Activated T-cell treated with anti-CD3 and anti-CD28 coated beads for 48 hours (primary cell): ENCODE measurements around the gene PLCG2.
"Not testable (repeated sequence)": the region's sequence is repeated elsewhere in the genome, so short reads cannot be mapped to it uniquely, and the experiment has no call there.

Source experiments
- DNase-seq: peaks from one replicate; pipeline ENCODE4 v3.0.0-alpha.2; 2020; ENCODE audit warnings: low read depth

The PLCG2 gene

DNA sequence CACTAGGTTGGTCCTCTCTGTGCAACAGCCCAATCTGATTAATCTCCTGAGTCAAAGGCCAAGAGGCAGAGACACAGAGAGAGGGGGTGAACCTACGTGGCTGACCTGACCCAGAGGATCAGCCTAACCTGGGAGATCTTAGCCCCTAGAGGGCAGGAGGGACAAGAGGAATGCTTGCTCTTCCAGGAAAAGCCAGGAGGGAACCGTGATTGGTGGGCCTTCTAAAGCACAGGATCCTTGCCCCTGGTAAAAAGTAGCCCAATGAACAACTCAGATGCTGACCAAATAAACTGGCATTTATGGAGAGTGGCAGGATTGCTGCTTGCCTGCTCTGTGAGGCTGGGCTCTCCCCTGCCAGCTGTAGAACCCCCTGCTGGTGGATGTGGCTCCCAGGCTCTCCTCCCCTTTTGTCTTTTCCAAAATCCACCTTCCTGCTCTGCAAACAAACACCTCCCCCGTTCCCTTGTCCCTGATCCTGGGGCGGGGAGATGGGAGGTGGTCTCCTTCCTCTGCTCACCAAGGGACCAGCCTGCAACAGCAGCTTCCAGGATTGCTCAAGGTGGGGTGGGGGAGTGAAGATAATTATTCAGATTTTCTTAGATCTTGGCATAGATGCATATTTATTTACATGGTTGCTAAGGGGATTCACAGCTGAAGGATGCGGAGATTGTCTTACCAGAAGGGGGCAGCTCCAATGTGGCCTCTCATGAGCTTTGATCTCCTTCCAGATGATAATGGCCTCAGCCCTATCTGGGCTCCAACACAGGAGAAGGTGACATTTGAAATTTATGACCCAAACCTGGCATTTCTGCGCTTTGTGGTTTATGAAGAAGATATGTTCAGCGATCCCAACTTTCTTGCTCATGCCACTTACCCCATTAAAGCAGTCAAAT is 160.3 kb downstream of the PLCG2 start:
- DNase-seq, result no peak

DNA sequence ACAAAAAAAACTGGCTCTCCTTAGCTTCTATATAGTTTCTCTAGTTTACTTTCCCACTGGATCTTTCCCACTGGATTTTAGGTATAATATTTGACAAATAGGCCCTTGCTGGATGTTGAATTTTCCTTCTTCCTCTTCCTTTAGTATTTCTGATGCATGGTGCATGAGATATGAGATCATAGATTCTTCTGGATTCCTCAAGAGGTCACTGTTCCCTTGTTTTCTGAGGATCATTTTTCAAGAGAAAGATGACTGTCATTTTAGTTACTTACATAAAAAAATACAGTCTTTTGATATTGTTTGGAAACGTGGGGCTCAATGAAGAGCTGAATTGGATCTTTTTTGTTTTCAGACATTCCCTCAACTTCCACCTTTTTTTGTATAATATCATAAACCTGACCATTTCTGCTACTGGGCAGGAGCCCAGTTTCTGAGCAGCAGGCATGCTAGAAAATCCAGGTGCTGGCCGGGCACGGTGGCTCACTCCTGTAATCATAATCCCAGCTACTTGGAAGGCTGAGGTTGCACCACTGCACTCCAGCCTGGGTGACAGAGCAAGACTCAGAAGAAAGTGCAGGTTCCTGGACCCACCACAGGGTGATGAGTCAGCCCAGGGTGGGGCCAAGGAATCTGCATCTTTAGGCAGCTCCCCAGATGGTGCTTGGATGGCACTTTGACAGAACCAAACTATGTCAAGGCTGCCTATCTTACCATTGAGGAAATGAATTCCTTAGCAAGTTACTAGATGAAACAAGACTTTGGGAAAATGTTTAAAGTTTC is 161.9 kb downstream of the PLCG2 start:
- DNase-seq, result no peak

DNA sequence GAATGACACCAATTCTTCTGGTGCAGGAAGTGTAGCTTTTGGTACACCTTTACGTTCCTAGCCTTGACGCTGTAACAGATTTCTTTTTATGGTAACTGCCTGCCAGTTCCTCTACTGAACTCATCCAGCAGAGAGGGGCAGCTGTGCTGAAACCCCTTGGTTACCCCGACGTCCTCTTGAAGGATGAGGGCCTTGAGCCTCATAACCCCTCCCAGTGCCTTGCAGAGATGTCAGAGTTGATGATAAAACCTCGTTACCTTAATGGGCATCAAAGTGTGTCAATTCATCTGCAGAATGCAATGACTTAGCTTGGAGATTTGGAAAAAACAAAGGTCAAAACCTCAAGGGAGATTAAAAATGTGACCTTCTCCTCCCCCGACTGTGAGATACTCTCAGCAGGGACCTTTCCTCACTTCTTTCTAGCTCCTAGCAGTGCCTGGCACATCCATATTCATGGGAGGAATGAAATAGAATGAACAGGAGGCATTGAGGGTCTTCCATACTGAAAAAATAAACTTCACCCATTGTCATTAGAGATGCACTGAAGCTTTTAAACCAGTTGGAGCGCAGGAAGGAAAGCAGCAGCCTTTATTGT is 163.0 kb downstream of the PLCG2 start:
- DNase-seq, result no peak

DNA sequence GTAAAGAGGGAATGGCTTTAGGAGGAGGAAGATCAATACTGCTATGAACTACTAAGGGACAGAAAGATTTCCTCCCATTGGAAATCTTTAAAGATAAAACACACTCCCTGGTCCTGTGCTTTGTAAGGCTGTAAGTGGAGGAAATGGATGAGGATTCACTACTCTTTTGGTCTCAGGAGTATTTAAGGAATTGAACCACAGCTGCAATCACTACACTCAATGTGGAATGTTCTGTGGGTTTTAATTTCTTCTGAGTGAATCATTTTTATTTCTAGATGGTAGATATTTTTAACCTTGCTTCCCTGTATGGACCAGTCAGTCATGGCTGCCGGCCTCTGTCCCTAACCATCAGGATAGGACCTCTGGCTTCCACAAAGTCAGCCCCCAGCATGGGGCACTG is 166.6 kb downstream of the PLCG2 start:
- DNase-seq, result no peak

DNA sequence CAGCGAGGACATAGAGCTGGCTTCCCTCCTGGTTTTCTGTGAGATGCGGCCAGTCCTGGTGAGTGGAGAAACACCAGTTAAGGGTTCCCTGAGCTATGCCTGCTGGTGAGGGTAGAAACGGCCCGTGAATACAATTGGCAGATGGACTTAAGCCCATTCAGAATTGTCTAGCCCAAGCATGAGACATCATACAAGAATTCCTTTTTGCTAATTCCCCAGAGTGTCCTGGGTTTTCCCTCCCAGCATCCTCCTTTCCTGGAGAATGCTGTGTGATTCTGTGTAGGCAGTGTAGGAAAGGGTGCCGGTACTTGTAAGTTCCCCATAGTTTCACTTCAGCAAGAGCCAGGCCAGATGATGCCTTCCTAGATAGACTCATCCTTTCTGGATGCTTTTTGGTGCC is 167.1 kb downstream of the PLCG2 start:
- no peak for DNase-seq

DNA sequence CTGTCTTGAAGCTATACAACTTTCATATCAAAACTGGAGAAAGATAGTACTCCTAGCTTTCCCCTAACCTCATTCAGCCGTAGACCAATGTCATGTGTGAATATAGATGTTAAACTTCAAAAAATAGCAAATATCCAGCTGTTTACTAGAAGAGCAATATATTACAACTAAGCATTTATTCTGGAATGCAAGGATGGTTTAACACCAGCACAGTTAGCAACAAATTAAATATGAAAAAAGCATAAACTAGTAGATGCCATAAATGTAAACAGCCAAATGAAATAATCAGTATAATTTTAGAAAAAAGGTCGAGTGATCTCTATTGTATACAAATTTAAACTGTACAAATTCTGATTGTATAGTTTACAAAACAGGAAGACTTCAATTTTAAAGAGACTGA is 172.5 kb downstream of the PLCG2 start:
- DNase-seq, result no peak

DNA sequence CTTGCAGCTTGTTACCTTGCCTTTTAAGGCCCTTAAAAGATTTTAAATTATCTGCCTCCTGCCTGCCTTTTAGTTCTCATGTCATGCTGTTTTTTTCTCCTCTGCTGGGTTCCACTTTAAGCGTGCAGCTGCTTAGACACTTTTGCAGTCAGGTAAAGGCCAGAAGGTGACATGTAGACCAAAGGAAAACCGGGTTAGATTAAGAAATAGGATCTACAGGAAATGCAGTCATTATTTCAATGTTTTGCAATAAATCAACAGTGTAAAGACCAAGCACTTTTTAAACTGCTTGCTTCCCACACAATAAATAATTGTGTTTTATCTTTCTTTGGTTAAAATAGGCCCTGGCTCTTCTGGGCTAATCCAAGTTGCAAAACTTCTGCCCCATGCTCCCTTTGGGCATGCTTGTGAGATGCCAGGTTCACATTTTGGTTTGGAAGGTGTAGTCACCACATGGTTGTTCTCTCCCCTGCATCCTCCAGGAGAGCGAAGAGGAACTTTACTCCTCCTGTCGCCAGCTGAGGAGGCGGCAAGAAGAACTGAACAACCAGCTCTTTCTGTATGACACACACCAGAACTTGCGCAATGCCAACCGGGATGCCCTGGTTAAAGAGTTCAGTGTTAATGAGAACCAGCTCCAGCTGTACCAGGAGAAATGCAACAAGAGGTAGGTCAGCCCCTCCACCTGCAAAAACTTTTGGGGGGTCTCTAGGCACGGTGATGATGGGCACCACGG is 177.3 kb downstream of the PLCG2 start:
- no peak for DNase-seq

DNA sequence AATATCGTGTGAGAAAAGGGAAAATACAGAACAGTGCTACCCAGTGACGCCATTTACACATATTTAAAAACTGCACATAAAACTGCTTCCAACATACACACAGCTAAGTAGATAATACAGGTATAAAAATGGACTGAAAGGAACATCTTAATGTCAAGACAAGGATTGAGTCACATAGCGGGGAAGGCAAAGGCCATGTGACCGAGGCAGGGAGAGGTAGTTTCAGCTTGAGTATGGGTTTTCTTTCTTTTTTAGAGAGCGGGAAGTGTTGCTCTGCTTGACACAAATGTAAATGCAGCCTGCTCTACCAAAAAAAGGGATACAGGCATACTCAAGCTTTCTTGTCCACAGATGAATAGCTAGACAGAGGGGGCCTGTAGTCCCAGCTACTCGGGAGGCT is 185.7 kb downstream of the PLCG2 start:
- DNase-seq, result no peak

DNA sequence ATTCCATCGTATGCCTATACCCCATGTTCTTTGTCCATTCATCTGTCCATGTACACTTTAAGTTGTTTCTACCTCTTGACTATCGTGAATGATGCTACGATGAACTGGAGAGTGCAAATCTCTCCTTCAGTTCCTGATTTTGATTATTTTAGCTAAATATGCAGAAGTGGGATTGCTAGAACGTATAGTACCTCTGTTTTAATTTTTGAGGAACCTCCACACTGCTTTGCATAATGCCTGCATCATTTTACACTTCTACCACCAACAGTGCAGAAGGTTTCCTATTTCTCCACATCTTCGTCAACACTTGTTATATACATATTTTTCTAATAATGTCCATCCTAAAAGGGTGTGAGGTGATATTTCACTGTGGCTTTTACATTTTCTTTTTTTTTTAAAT is 188.3 kb downstream of the PLCG2 start:
- no peak for DNase-seq

DNA sequence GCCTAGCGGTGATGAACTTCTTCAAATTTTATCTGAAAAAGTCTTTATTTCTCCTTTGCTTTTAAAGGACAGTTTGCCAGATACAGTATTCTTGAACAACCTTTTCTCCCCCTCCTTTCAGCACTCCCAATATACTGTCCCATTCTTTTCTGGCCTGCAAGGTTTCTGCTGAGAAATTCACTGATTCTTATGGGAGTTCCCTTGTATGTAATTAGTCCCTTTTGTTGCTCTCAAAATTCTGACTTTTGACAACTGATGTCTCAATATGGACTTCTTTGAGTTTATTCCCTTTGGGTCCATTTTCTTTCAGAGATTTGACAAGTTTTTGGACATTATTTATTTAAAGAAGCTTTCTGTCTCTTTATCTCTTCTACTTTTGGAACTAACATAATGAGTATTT is 192.8 kb downstream of the PLCG2 start:
- DNase-seq, result no peak

DNA sequence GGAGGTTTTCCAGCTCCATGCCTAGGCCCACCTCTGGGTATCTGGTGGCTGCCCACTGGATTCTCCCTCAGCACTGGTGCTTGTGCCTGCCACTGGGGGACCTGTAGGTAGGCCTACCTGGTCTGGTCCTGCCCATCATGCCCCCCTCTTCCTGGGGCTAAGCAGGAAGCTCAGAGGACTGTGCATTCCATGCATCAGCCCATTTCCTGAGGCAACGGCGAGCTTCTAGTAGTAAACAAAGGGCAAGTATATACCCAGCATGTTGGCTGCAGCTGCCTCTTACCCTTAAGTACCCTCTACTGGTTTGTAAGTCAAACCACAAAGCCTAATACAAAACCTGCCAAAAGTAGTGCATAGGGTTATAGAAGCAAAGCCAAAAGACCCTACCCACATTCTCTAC is 194.6 kb downstream of the PLCG2 start:
- no peak for DNase-seq

DNA sequence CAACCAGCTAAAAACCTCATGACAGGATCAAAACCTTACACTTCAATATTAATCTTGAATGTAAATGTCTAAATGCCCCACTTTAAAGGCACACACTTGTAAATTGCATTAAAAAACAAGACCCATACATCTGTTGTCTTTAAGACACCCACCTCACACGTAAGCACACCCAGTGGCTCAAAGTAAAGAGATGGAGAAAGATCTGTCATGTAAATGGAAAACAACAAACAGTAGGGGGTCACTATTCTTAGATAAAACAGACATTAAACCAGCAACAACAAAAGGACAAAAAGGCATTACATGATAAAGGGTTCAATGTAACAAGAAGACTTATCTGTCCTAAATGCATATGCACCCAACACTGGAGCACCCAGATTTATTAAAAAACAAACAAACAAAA is 196.5 kb downstream of the PLCG2 start:
- DNase-seq, result no peak

DNA sequence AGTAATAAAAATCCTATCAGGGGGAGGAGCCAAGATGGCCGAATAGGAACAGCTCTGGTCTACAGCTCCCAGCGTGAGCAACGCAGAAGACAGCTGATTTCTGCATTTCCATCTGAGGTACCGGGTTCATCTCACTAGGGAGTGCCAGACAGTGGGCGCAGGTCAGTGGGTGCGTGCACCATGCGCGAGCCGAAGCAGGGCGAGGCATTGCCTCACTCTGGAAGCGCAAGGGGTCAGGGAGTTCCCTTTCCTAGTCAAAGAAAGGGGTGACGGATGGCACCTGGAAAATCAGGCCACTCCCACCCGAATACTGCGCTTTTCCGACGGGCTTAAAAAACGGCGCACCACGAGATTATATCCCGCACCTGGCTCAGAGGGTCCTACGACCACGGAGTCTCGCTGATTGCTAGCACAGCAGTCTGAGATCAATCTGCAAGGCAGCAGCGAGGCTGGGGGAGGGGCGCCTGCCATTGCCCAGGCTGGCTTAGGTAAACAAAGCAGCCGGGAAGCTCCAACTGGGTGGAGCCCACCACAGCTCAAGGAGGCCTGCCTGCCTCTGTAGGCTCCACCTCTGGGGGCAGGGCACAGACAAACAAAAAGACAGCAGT is 198.3 kb downstream of the PLCG2 start:
- DNase-seq, result not testable (repeated sequence)

DNA sequence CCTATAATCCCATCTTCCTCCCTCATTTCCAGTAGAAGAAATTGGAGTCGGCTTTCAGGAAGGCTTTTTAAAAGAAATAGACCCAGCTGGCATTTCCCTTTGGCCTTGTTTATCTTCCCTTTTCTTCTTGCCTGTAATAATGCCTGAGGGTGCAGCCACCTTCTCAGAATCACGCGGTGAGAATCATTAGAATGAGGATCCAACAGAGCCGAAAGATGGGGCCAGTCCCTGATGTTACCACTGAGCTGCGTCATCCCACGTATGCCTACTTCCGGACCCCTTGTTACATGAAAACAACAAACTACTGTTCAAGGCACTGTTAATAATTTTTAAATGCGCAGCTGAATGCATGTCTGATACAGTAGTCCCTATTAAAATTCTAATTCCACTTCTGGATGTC is 208.0 kb downstream of the PLCG2 start:
- DNase-seq, result no peak

DNA sequence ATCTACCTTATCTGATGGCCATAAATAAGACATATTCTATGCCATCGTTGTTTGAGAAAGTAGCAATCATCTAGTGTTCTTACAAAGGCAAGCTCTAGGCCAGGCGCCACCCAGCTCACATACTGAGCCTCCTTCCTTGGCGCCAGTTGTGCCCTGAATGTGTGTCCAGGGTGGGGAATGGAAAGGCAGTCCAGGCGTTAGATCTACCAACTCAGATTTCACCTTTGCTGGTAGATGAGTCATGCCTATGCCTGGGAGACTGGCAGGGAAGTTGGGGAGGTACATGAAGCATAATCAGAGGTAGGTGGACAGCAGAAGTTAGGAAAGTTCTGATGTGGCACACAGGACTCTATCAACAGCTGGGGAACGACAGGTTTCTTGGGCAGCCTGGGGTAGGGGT is 208.6 kb downstream of the PLCG2 start:
- no peak for DNase-seq

DNA sequence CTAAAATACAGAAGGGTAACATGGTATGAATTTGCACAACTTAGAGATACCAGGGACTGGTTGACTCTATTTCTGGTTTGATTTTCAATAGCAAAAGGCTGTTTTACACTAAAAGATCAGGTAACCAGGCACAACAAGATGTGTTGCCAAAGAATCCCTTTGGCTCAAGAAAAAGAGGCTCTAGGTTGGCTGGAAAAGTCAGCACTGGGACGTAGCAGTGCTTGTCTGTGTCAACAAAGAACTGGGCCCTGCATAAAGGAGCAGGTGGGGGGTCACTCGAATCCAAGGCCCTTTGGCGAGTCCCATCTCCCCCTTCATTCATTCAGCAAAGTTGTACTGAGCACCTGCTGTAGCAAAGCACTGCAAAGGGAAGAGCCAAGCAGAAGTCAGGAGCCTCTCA is 213.8 kb downstream of the PLCG2 start:
- no peak for DNase-seq

DNA sequence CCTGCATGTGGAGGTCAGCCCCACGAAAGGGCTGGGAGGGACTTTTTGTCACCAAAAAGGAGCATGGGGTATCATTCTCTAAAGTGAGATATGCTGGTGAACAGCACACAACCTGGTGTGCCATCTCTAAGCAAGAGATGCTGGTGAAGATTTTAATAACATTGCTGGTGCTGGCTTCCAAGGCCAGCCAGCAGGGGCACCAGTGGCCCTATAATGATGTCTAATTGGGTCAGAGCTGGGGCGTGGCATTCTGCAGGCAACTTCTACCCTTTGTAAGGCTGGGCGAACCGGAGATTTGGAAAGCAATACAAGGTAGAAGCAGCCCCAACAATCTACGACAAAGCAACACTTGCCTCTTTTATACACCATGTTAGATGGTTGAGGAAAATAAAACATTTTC is 215.4 kb downstream of the PLCG2 start:
- no peak for DNase-seq

DNA sequence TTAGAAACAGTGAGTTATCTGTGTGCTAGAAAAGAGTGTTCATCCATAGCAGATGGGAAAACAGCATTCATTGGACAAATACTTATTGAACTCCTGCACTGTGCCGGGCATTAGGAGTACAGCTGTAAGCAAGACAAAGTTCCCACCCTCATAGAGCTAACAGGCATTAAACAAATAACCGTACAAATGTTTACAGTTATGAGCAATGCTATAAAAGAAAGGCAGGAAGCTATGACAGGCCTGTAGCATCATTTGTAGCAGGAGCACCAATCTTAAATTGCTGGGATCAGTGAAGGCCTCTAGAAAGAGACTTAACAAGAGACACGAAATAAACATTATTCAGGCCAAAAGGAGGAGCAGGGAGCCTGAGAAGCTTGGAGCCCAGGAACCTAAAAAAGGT is 216.6 kb downstream of the PLCG2 start:
- DNase-seq, result no peak

DNA sequence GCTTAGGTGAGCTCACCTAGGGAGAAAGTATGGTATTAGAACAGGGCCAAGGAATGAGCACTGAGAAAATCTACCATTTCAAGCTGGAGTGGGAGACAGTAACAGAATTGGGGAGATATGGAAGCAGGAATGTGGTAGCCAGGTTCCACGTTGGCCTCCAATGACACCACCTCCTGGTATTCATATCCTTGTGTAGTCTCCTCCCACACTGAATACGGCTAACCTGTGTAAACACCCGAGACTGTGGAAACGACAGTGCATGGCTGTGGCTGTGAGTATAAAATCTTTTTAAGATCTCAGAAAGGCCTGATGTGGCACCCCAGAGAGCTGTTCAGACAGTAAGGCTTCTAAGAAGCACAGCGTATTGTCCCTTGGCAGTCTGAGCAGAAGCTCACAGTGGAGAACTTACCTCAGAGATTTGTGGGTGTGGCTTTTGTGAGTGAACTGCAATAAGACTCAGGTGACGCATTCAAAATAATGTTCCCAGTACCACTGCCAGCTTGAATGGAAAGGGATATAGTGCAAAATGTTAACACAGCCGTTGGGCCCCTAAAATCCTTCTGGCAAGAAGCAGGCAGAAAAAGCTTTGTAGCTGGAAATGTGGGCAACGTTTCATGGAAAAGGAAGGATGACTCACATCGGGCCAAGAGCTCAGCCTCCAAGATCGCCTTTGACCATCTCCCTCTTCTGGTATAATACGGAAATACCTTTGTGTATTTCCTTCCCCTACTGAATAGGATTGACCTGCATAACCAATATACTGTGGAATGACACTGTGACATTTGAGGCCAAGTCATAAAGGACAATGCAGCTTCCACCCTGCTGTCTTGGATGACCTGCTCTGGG is 217.8 kb downstream of the PLCG2 start:
- DNase-seq, result no peak

DNA sequence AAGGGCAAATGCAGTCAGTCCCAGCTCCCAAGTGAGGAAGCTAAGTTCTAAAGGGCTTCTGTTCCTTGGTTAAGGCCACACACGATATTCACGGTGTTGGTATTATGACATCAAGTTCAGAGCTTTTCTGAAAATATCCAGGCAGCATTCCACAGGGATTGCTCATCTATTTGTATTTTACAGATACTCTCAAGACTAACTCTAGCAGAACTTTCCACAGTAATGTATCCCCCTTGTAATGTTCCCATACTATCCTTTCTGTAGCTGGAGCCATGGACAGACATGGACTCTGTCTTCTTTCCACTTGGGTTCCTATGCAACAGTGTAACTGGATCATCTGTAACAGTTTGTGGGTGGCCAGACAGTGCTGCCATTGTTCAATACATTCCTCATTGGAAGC is 218.6 kb downstream of the PLCG2 start:
- no peak for DNase-seq

DNA sequence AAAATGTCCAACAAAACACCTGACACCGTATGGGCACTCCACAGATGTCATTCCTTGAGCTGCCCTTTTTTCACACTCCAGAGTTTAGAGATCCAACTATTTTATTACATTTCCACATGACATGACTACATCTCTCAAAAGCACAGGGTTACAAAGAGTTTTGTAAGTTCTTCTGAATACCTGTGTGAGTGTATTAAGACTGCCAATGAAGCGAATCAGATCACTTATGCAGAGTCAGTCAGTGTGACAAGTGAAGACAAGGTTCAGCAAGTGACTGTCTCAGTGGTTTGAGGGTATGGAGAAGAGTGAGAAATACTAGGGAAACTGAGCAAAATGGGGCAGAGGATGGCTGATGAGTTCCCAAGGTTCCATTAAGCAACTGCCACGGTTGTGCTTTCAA is 223.7 kb downstream of the PLCG2 start:
- no peak for DNase-seq
